ENCODE measurements around the gene GRIN2D.

GRIN2D gene

GRCh38 chr19:48393559-48394330 lies at the start of gene GRIN2D:
Gene GRIN2D (plus strand): TSS chr19:48393668. CDS start chr19:48398393, 4,725 bp downstream.
- Histone ChIP-seq H4K20me1 (ENCODE audit: insufficient read depth, low read length) (no peaks in the 10 kb centered on the region), H3K4me3 (ENCODE audit: low read depth, low read length, poor library complexity, severe bottlenecking) (no peak within 1 kb of the TSS), H2AFZ (ENCODE audit: low read length) (no peak within 1 kb of the TSS), H3K79me2 (ENCODE audit: insufficient read depth, low read length) (no peaks in the 10 kb centered on the region), H3K36me3 (ENCODE audit: insufficient read depth, low read length) (no peaks in the 10 kb centered on the region; the same call in 1 of the 2 replicates), H3F3A (ENCODE audit: insufficient read depth, low read length) (no peaks in the 10 kb centered on the region), H3K9me2 (ENCODE audit: low read depth, low read length) (no peaks in the 10 kb centered on the region), H3K9ac (ENCODE audit: low read length) (no peak within 1 kb of the TSS), H3K27ac (ENCODE audit: low read depth, low read length, poor library complexity, severe bottlenecking) (no peak within 1 kb of the TSS), H3K27me3 (ENCODE audit: insufficient read depth, low read length) (peaks cover 8% of the 10 kb centered on the region; the same call in 1 of the 2 replicates), H3K4me1 (ENCODE audit: insufficient read depth, low read length, severe bottlenecking) (peaks cover 14% of the 10 kb centered on the region), H3K9me3 (ENCODE audit: low read length) (no peaks in the 10 kb centered on the region), H3K4me2 (ENCODE audit: low read length) (peak within 1 kb of the TSS; percentile 21; the same call in 1 of the 2 replicates)
- TF ChIP-seq CTCF (IDR thresholded peaks at IDR 0.05; ENCODE audit: low read length) (no peak), EZH2 (IDR thresholded peaks at IDR 0.05; ENCODE audit: borderline replicate concordance, low read length) (no peak)

GRCh38 chr19:48344892-48345291 lies 48.6 kb upstream of the GRIN2D start:
- TF ChIP-seq EZH2 (IDR thresholded peaks at IDR 0.05; ENCODE audit: borderline replicate concordance, low read length) = no peak
- no peak for TF ChIP-seq CTCF (IDR thresholded peaks at IDR 0.05; ENCODE audit: low read length)
- no peak overlapping the region for H2AFZ ChIP-seq (ENCODE audit: low read length)

GRCh38 chr19:48346191-48346590 lies 47.3 kb upstream of the GRIN2D start:
- no peaks in the 10 kb centered on the region for H3K9me2 ChIP-seq (ENCODE audit: low read depth, low read length)
- no peaks in the 10 kb centered on the region for H4K20me1 ChIP-seq (ENCODE audit: insufficient read depth, low read length)
- H3F3A ChIP-seq (ENCODE audit: insufficient read depth, low read length) = no peaks in the 10 kb centered on the region
- no peaks in the 10 kb centered on the region for H3K9me3 ChIP-seq (ENCODE audit: low read length)
- no peak overlapping the region for H3K9ac ChIP-seq (ENCODE audit: low read length)
- H3K36me3 ChIP-seq (ENCODE audit: insufficient read depth, low read length) = no peaks in the 10 kb centered on the region
- no peak overlapping the region for H2AFZ ChIP-seq (ENCODE audit: low read length)
- H3K4me1 ChIP-seq (ENCODE audit: insufficient read depth, low read length, severe bottlenecking) = no peaks in the 10 kb centered on the region
- H3K4me3 ChIP-seq (ENCODE audit: low read depth, low read length, poor library complexity, severe bottlenecking) = no peak overlapping the region
- H3K79me2 ChIP-seq (ENCODE audit: insufficient read depth, low read length) = no peaks in the 10 kb centered on the region
- no peak for TF ChIP-seq EZH2 (IDR thresholded peaks at IDR 0.05; ENCODE audit: borderline replicate concordance, low read length)
- no peak for TF ChIP-seq CTCF (IDR thresholded peaks at IDR 0.05; ENCODE audit: low read length)
- H3K4me2 ChIP-seq (ENCODE audit: low read length) = no peak overlapping the region
- H3K27ac ChIP-seq (ENCODE audit: low read depth, low read length, poor library complexity, severe bottlenecking) = no peak overlapping the region
- H3K27me3 ChIP-seq (ENCODE audit: insufficient read depth, low read length) = no peaks in the 10 kb centered on the region

More at GRCh38 chr19:48344892-48345291, 48.6 kb upstream of the GRIN2D start:
- no peak overlapping the region for H3K9ac ChIP-seq (ENCODE audit: low read length)
- H3K4me2 ChIP-seq (ENCODE audit: low read length) = no peak overlapping the region
- H3F3A ChIP-seq (ENCODE audit: insufficient read depth, low read length) = no peaks in the 10 kb centered on the region
- H3K4me1 ChIP-seq (ENCODE audit: insufficient read depth, low read length, severe bottlenecking) = no peaks in the 10 kb centered on the region
- H3K27ac ChIP-seq (ENCODE audit: low read depth, low read length, poor library complexity, severe bottlenecking) = no peak overlapping the region
- no peaks in the 10 kb centered on the region for H3K27me3 ChIP-seq (ENCODE audit: insufficient read depth, low read length)
- no peaks in the 10 kb centered on the region for H4K20me1 ChIP-seq (ENCODE audit: insufficient read depth, low read length)
- H3K4me3 ChIP-seq (ENCODE audit: low read depth, low read length, poor library complexity, severe bottlenecking) = no peak overlapping the region
- no peaks in the 10 kb centered on the region for H3K36me3 ChIP-seq (ENCODE audit: insufficient read depth, low read length)
- no peaks in the 10 kb centered on the region for H3K9me2 ChIP-seq (ENCODE audit: low read depth, low read length)
- H3K79me2 ChIP-seq (ENCODE audit: insufficient read depth, low read length) = no peaks in the 10 kb centered on the region
- no peaks in the 10 kb centered on the region for H3K9me3 ChIP-seq (ENCODE audit: low read length)
